Spleen (tissue), 11 donors: ENCODE measurements around the gene CWC15. TPM values are rescaled to one million over a fixed set of nuclear protein-coding genes. Genes with fewer than 3 reads are reported as not detected.

ENCODE experiments used
- DNase-seq: peaks from one replicate; pipeline ENCODE4 v3.0.0-alpha.2; 2020
- H3K27ac ChIP-seq, 8 donors: fragments of 200-600 bp; sonication (generic) in 7 of 8; 1 replicate in 4 of 8; 2 replicates in 4 of 8; pipeline versions ENCODE4 v1.5.0 to v1.8.0; 2016 to 2021; ENCODE audit warnings: inconsistent platforms in 4 of 8, mild to moderate bottlenecking in 4 of 8, moderate library complexity in 1 of 8
- H3K27me3 ChIP-seq, 7 donors: fragments of 200-600 bp; sonication (generic) in 6 of 7; replicated peaks in 1 of 7; 1 replicate in 4 of 7; 2 replicates in 3 of 7; pipeline versions ENCODE4 v1.5.0 to v1.8.0; 2016 to 2021; ENCODE audit warnings: inconsistent platforms in 3 of 7, mild to moderate bottlenecking in 1 of 7
- H3K36me3 ChIP-seq, 6 donors: fragments of 200-600 bp; sonication (generic) in 5 of 6; 1 replicate in 4 of 6; 2 replicates in 2 of 6; pipeline versions ENCODE4 v1.5.0 to v1.8.0; 2016 to 2021; ENCODE audit warnings: inconsistent platforms in 2 of 6
- H3K4me1 ChIP-seq, 6 donors: fragments of 200-600 bp; sonication (generic) in 5 of 6; 1 replicate in 3 of 6; 2 replicates in 3 of 6; pipeline versions ENCODE4 v1.5.0 to v1.8.0; 2016 to 2021; ENCODE audit warnings: inconsistent platforms in 3 of 6
- H3K4me3 ChIP-seq, 8 donors: fragments of 200-600 bp; sonication (generic) in 7 of 8; 1 replicate in 4 of 8; 2 replicates in 4 of 8; pipeline versions ENCODE4 v1.5.0 to v1.8.0; 2016 to 2021; ENCODE audit warnings: inconsistent platforms in 4 of 8, mild to moderate bottlenecking in 4 of 8, moderate library complexity in 2 of 8
- H3K9me3 ChIP-seq, 8 donors: fragments of 200-600 bp; sonication (generic) in 7 of 8; 1 replicate in 4 of 8; 2 replicates in 4 of 8; pipeline versions ENCODE4 v1.5.0 to v1.8.0; 2016 to 2021; ENCODE audit warnings: inconsistent platforms in 4 of 8
- POLR2A ChIP-seq, 3 donors: fragments of 450-650 bp; IDR thresholded peaks; one replicate each; pipeline ENCODE4 v1.5.1; 2017; ENCODE audit warnings: antibody characterized with exemption in 3 of 3, mild to moderate bottlenecking in 1 of 3
- POLR2AphosphoS5 ChIP-seq, 3 donors: sonication (generic); formaldehyde crosslinking; IDR thresholded peaks; one replicate each; pipeline ENCODE4 v1.5.1; 2017; ENCODE audit warnings: antibody characterized with exemption in 3 of 3
- WGBS, 5 donors: extraction: QIAGEN DNeasy Blood & Tissue Kit in 3 of 5; methylation state at CpG; one replicate each; pipeline versions ENCODE4 v1.1.5 to v1.1.7; 2013 to 2018; 5-methylcytosine and 5-hydroxymethylcytosine counted together
- intact Hi-C: fragments of 100-400 bp; cut with DNase I; formaldehyde crosslinking; loops from one replicate; pipeline ENCODE4 v1.15.0; 2023; ENCODE audit warnings: low total_unique reads
- polyA plus RNA-seq, 3 donors: library from polyadenylated mRNA; stranded (reverse); fragments of 200-250 nt; gene quantifications; one replicate each; pipeline ENCODE4 v1.2.1, GENCODE V29; 2013
- total RNA-seq, 7 donors: library from RNA; depleted of rRNA in 3 of 7; stranded (reverse); fragments of >200 nt in 3 of 7; fragmentation: NEBNext Ultra II Directional in 4 of 7; extraction: Animal tissue kit (Norgen Biotek cat#: 25700) in 4 of 7; gene quantifications; one replicate each; pipeline versions ENCODE4 v1.1.0 to v1.2.1, GENCODE V29; 2016 to 2021
- TF ChIP-seq, protein P1 (sequence below), 11 experiments: fragments of 200-600 bp in 7 of 11; fragments of 450-650 bp in 4 of 11; sonication (generic) in 4 of 11; IDR thresholded peaks in 8 of 11; conservative IDR thresholded peaks in 3 of 11; 1 replicate in 7 of 11; 2 replicates in 4 of 11; pipeline versions ENCODE4 v1.4.0 to v1.8.0; 2016 to 2021; ENCODE audit warnings: antibody characterized with exemption in 11 of 11, inconsistent platforms in 4 of 11, mild to moderate bottlenecking in 1 of 11
- donor health status: healthy with polysubstance abuse.
- donor health status: DM: no; HTN: no; CAD: no; lungs with moderate emphysema.
- donor health status: DM: no; HTN: no; CAD: no.
- donor health status: Bipolar disorder and iron deficiency.
- donor health status: healthy.
- donor health status: DM: no; HTN: no; CAD: no.
- donor health status: DM: yes; HTN: yes; CAD: no.

The CWC15 gene
- total and polyA plus RNA-seq, 10 donors: 40.6 to 95.0 (median 59.3) TPM

DNA sequence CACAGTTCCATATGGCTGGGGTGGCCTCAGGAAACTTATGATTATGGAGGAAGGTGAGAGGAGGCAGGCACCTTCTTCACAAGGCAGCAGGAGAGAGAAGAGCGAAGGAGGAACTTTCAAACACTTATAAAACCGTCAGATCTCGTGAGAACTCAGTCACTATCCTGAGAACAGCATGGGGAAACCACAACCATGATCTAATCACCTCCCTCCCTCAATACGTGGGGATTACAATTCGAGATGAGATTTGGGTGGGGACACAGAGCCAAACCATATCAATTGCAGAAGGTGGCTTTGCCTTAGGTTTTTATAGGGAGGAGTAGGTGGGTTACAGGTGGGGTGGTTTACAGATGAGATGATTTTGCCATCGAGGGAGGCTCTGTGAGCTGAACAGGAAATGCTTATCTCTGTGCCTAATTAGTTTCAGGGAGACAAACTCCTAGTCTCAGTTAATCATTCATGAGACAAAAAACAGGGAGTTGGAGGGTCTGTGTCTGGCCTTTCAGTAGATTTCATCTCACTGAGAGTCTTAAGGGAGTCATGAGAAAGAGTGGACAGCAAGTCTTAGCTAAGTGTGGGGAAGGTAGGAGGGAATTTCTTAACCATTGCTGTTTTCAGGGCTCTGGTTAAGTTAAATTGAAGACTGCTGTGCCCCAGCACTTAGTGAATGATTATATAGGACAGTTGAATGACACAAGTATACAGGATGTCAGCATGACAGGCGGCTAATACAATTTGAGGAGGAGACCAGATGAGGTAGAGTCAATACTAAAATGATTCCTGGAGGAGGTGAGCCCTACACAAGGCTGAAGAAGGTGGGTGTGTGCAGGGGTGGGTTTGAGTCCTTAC lies 47.7 kb downstream of the CWC15 start:
- peaks cover 16 to 59% (median 40%) of the 10 kb centered on the region in 6 donors for H3K4me1 ChIP-seq
- H3K9me3 ChIP-seq: no peaks in the 10 kb centered on the region
- H3K36me3 ChIP-seq: no peaks in the 10 kb centered on the region
- H3K27me3 ChIP-seq: no peaks in the 10 kb centered on the region
- no peak overlapping the region for H3K4me3 ChIP-seq
- intact Hi-C loops: no loop called here
- DNase-seq: no peak
- H3K27ac ChIP-seq: peak overlapping the region; percentile 31 to 81 (median 68)
- 45 to 50% (median 48%) methylated on average over 7 of the region's 7 CpGs for WGBS, 5 donors
- TF ChIP-seq, protein P1, sequence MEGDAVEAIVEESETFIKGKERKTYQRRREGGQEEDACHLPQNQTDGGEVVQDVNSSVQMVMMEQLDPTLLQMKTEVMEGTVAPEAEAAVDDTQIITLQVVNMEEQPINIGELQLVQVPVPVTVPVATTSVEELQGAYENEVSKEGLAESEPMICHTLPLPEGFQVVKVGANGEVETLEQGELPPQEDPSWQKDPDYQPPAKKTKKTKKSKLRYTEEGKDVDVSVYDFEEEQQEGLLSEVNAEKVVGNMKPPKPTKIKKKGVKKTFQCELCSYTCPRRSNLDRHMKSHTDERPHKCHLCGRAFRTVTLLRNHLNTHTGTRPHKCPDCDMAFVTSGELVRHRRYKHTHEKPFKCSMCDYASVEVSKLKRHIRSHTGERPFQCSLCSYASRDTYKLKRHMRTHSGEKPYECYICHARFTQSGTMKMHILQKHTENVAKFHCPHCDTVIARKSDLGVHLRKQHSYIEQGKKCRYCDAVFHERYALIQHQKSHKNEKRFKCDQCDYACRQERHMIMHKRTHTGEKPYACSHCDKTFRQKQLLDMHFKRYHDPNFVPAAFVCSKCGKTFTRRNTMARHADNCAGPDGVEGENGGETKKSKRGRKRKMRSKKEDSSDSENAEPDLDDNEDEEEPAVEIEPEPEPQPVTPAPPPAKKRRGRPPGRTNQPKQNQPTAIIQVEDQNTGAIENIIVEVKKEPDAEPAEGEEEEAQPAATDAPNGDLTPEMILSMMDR (IDR thresholded peaks at IDR 0.05 in 8 of 11, conservative IDR thresholded peaks at IDR 0.05 in 3 of 11): no peak
- no peak for TF ChIP-seq POLR2A (IDR thresholded peaks at IDR 0.05)
- TF ChIP-seq POLR2AphosphoS5 (IDR thresholded peaks at IDR 0.05): no peak

DNA sequence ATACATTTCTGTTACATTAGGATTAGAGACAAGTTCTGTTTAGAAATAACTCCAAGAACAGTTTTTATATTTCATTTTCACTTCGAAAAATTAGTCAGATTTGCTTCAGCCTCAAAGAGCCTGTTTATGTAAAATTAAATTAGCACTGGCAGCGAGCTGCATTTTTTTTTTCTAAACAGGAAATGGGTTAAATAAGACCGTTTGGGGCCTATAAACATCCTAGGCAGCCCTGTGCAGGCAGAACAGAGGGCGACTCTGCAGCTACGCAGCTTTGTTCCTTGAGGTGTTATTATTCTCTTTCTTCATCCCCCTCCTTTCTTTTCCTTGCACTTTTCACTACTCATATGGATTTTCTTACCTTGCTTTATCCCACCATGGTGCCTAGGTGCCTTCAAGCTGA lies 48.7 kb downstream of the CWC15 start:
- Histone ChIP-seq H3K4me3 (no peak overlapping the region), H3K27ac (peak overlapping the region; percentile 21 to 81 (median 68)), H3K27me3 (no peaks in the 10 kb centered on the region), H3K36me3 (no peaks in the 10 kb centered on the region), H3K4me1 (peaks cover 16 to 59% (median 40%) of the 10 kb centered on the region in 6 donors), H3K9me3 (no peaks in the 10 kb centered on the region)
- DNase-seq: no peak
- WGBS, 5 donors: 17 to 28% (median 19%) methylated on average over 5 of the region's 5 CpGs
- intact Hi-C loops: no loop called here
- TF ChIP-seq, protein P1 (IDR thresholded peaks at IDR 0.05 in 8 of 11, conservative IDR thresholded peaks at IDR 0.05 in 3 of 11): no peak
- TF ChIP-seq POLR2AphosphoS5 (IDR thresholded peaks at IDR 0.05): no peak
- no peak for TF ChIP-seq POLR2A (IDR thresholded peaks at IDR 0.05)

DNA sequence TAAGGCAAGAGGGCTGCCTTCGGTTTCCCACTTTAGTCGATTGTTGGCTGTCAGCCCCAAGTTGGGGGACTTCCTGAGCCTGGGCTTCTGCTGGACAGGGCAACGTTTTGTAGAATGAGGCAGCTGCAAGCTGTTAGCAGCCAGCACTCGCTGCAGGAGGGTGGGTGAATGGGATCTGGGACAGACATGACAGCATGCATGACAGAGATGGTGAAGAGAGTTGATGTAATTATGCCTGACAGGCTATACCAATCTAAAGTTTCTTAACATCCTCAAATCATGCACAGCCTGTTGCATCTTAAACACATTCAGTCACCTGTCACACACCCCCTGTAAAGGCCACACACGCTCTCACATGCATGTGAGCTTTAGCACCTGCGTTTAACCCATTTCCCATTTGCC lies 49.2 kb downstream of the CWC15 start:
- H3K27ac ChIP-seq: peak overlapping the region in 7 of 8 donors; percentile 21 to 81 (median 70)

DNA sequence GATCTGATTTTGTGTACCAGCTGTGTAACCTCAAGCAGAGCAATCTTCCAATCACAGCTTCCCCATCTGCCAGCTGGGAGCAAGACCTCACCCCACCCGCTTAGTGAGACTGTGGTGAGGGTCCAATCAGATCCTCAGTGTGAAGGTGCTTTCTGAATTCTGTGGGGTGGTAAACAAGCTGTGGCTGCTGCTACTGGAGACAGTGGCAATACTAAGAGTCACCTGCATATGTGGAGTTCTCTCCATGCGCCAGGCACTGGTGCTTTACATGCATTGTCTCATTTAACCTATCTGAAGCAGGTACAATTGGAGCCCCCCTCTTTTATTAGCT lies 50.4 kb downstream of the CWC15 start:
- no peak for DNase-seq
- H3K4me1 ChIP-seq: peaks cover 16 to 59% (median 36%) of the 10 kb centered on the region in 6 donors

More for the DNA sequence above, 49.2 kb downstream of the CWC15 start:
- intact Hi-C loops: no loop called here
- Histone ChIP-seq H3K4me1 (peaks cover 16 to 59% (median 40%) of the 10 kb centered on the region in 6 donors), H3K27me3 (no peaks in the 10 kb centered on the region), H3K36me3 (no peaks in the 10 kb centered on the region), H3K4me3 (no peak overlapping the region), H3K9me3 (no peaks in the 10 kb centered on the region)
- 37 to 46% (median 43%) methylated on average over 6 of the region's 6 CpGs for WGBS, 5 donors
- TF ChIP-seq, protein P1 (IDR thresholded peaks at IDR 0.05 in 8 of 11, conservative IDR thresholded peaks at IDR 0.05 in 3 of 11): no peak
- no peak for TF ChIP-seq POLR2A (IDR thresholded peaks at IDR 0.05)
- TF ChIP-seq POLR2AphosphoS5 (IDR thresholded peaks at IDR 0.05): no peak
- no peak for DNase-seq

More for the DNA sequence above, 50.4 kb downstream of the CWC15 start:
- 84 to 100% (median 88%) methylated on average over 2 of the region's 2 CpGs for WGBS, 5 donors
- Histone ChIP-seq H3K36me3 (no peaks in the 10 kb centered on the region), H3K27ac (peak overlapping the region in 1 of 8 donors; percentile 75), H3K4me3 (no peak overlapping the region), H3K27me3 (no peaks in the 10 kb centered on the region), H3K9me3 (no peaks in the 10 kb centered on the region)
- no peak for TF ChIP-seq POLR2A (IDR thresholded peaks at IDR 0.05)
- TF ChIP-seq POLR2AphosphoS5 (IDR thresholded peaks at IDR 0.05): no peak
- TF ChIP-seq, protein P1 (IDR thresholded peaks at IDR 0.05 in 8 of 11, conservative IDR thresholded peaks at IDR 0.05 in 3 of 11): no peak
- intact Hi-C loops: no loop called here
